Measurements from ENCODE around the gene SKIDA1. TPM values are rescaled to one million over a fixed set of nuclear protein-coding genes. Genes with fewer than 3 reads are reported as not detected.

The SKIDA1 gene
- total RNA-seq, 6 donors from 2014 or later, result under 0.01 to 1.6 (median 0.86) TPM

- Histone ChIP-seq H3K36me3 (no peaks in the 10 kb centered on the region), H3K9me3 (no peaks in the 10 kb centered on the region), H3K4me1 (peaks cover 18 to 50% (median 30%) of the 10 kb centered on the region in 4 donors), H3K27ac (peak overlapping the region; percentile 24 to 83 (median 67)), H3K4me3 (peak overlapping the region in 3 of 4 donors; percentile 52 to 67 (median 53)), H3K27me3 (peaks cover 0 to 15% (median 6%) of the 10 kb centered on the region in 4 donors)
- DNase-seq (no peak), ATAC-seq (ENCODE audit: low FRiP score in 2 of 2) (no peak)
- TF ChIP-seq EP300 (IDR thresholded peaks at IDR 0.05) (no peak), POLR2A (IDR thresholded peaks at IDR 0.05) (no peak)
- WGBS, 2 donors, result 26 to 27% methylated on average over 11 of the region's 11 CpGs
Observed at GRCh38 chr10:21519397-21519933, 6.0 kb downstream of the SKIDA1 start.

DNA sequence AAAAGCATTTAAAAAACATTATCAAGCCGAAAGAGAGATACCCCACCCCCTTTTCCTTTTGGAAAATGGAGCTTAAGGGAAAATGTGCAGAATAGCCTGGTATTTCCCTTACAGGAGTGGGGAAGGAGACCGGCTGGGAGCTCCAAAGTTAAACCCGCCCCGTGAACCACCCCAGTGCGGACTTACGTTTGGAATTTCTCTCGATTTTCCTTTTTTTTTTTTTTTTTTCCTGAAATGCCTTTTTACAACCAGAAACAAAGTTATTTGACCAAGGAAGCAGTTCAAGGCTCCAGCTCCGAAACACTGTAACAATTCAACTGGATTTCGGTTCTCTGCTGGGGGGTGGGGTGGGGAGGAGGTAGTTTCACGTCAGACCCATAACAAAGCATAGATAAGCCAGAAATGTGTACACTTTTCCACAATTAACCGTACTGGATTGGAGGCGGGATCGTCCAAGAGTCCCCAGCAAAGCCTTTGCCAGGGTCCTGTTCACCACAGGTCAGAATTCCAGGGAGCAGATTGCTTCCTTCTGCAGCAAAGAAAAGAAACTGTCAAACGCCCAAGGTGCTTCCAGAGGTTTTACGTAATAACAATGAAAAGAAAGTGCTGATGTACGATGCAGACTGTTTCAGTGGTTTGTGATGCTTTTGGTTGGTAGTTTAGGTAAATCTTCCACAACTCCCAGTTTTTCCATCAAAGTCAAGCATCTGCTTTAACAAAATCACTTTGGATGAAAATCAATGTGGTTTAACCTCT lies 6.7 kb downstream of the SKIDA1 start:
- peaks cover 0 to 15% (median 6%) of the 10 kb centered on the region in 4 donors for H3K27me3 ChIP-seq
- ATAC-seq (ENCODE audit: low FRiP score in 2 of 2) (no peak), DNase-seq (no peak)
- H3K9me3 ChIP-seq, result no peaks in the 10 kb centered on the region
- H3K4me1 ChIP-seq, result peaks cover 18 to 50% (median 30%) of the 10 kb centered on the region in 4 donors
- H3K36me3 ChIP-seq, result no peaks in the 10 kb centered on the region
- peak overlapping the region in 3 of 4 donors; percentile 52 to 67 (median 53) for H3K4me3 ChIP-seq
- TF ChIP-seq POLR2A (IDR thresholded peaks at IDR 0.05) (no peak), POLR2AphosphoS5 (IDR thresholded peaks at IDR 0.05) (no peak), EP300 (IDR thresholded peaks at IDR 0.05) (no peak)
- TF ChIP-seq, protein P1, sequence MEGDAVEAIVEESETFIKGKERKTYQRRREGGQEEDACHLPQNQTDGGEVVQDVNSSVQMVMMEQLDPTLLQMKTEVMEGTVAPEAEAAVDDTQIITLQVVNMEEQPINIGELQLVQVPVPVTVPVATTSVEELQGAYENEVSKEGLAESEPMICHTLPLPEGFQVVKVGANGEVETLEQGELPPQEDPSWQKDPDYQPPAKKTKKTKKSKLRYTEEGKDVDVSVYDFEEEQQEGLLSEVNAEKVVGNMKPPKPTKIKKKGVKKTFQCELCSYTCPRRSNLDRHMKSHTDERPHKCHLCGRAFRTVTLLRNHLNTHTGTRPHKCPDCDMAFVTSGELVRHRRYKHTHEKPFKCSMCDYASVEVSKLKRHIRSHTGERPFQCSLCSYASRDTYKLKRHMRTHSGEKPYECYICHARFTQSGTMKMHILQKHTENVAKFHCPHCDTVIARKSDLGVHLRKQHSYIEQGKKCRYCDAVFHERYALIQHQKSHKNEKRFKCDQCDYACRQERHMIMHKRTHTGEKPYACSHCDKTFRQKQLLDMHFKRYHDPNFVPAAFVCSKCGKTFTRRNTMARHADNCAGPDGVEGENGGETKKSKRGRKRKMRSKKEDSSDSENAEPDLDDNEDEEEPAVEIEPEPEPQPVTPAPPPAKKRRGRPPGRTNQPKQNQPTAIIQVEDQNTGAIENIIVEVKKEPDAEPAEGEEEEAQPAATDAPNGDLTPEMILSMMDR (IDR thresholded peaks at IDR 0.05), result no peak
- H3K27ac ChIP-seq, result peak overlapping the region; percentile 24 to 83 (median 67)
- 19 to 37% methylated on average over 16 of the region's 16 CpGs for WGBS, 2 donors

DNA sequence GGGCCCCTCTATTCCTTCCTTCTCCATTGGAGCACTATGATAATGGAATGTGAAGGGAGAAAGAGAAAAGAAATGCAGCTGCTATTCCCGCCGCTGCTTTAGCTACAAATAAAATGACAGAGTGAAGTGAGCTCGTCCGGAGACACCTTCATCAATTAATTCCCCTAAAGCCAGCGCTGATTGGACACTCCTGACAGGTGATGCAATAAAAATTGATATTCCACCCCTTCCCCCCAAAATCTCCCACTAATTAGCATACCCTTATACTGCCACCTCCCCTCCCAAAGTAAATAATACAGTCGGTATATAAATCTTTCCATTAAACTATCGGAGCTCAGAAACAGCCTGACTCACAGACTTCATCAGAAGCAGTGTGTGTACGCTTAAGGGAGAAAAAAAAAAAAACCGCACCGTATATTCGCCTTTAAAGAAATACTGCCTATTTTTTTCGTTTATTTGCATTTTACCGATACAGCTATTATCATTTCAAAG lies 7.3 kb downstream of the SKIDA1 start:
- Histone ChIP-seq H3K4me3 (peak overlapping the region in 3 of 4 donors; percentile 52 to 67 (median 53)), H3K27me3 (peaks cover 0 to 15% (median 6%) of the 10 kb centered on the region in 4 donors), H3K9me3 (no peaks in the 10 kb centered on the region), H3K4me1 (peaks cover 18 to 50% (median 30%) of the 10 kb centered on the region in 4 donors), H3K27ac (peak overlapping the region; percentile 24 to 83 (median 71)), H3K36me3 (no peaks in the 10 kb centered on the region)
- WGBS, 2 donors, result 19 to 31% methylated on average over 13 of the region's 13 CpGs
- no peak for DNase-seq
- TF ChIP-seq, protein P1 (IDR thresholded peaks at IDR 0.05), result no peak
- no peak for TF ChIP-seq EP300 (IDR thresholded peaks at IDR 0.05)
- no peak for TF ChIP-seq POLR2A (IDR thresholded peaks at IDR 0.05)
- no peak for TF ChIP-seq POLR2AphosphoS5 (IDR thresholded peaks at IDR 0.05)
- ATAC-seq (ENCODE audit: low FRiP score in 2 of 2), result no peak

DNA sequence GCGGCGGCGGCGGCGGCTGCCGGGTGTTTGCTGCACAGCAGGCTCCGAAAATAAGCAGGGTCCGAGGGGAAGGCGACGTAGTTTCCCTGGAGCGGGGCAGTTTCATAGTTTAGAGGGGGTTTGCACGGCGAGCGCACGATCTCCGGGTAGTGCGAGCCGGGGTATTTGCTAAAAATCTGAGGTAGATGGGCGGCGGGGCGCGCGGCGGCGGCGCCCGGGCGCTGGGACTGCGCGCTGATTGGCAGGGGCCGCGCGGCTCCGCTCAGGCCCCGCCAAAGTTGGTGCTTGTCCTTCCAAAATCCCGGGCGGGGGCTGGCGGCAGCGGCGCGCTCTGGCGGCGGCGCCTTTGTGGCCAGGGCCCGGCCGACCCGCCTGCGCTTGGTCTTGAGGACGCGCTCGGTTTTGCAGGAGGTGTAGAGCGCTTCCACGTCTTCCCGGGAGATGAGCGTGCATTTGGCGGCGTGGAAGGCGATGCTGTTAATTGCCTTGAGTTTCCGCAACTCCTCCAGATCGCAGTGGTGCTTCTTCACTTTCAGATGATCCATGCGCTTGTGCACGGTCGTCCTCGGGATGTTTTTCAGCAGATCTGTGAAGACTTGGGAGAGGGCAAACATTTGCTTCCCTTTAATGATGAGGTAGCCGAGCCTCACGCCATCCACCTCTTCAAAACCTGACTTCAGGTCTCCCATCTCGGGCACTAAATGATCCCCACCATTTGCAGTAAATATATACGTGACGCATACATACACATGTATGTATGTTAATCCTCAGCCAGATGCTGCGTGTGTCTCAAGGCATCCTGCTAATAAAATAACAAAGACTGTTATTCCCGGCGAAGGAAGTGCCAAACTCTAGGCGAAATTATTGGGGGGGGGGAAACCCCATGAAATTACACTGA lies 8.1 kb downstream of the SKIDA1 start:
- 2 to 6% methylated on average over 29 to 45 of the region's 73 CpGs for WGBS, 2 donors
- Histone ChIP-seq H3K27ac (peak overlapping the region; percentile 18 to 83 (median 43)), H3K27me3 (peaks cover 0 to 15% (median 6%) of the 10 kb centered on the region in 4 donors), H3K36me3 (no peaks in the 10 kb centered on the region), H3K9me3 (no peaks in the 10 kb centered on the region), H3K4me3 (peak overlapping the region; percentile 43 to 67 (median 52)), H3K4me1 (peaks cover 18 to 50% (median 30%) of the 10 kb centered on the region in 4 donors)
- DNase-seq (peak; percentile 63 to 94), ATAC-seq (ENCODE audit: low FRiP score in 2 of 2) (peak; percentile 56 to 86)
- TF ChIP-seq, protein P1 (IDR thresholded peaks at IDR 0.05), result peak in 1 of 6 experiments; percentile 11
- peak in 1 of 4 donors; percentile 16 for TF ChIP-seq POLR2A (IDR thresholded peaks at IDR 0.05)
- TF ChIP-seq EP300 (IDR thresholded peaks at IDR 0.05), result no peak
- TF ChIP-seq POLR2AphosphoS5 (IDR thresholded peaks at IDR 0.05), result no peak
